Measurements from ENCODE around the gene TCEAL1.
"Not testable (repeated sequence)": the region's sequence is repeated elsewhere in the genome, so short reads cannot be mapped to it uniquely, and the experiment has no call there.

TCEAL1 gene

GRCh38 chrX:103635436-103635835, 6.7 kb downstream of the TCEAL1 start:
- no peaks in the 10 kb centered on the region for H3K4me1 ChIP-seq (ENCODE audit: control insufficient read depth in 2 of 2, insufficient read depth in 2 of 2, low read length in 2 of 2)
- no peaks in the 10 kb centered on the region for H3K36me3 ChIP-seq (ENCODE audit: control insufficient read depth in 2 of 2, insufficient read depth in 2 of 2, low read length in 2 of 2)
- no peak overlapping the region for H3K9ac ChIP-seq (ENCODE audit: low read depth in 1 of 2, low read length in 2 of 2)
- no peaks in the 10 kb centered on the region for H3K27me3 ChIP-seq (ENCODE audit: control insufficient read depth in 2 of 2, insufficient read depth in 2 of 2, low read length in 2 of 2)
- H3K27ac ChIP-seq (ENCODE audit: low read depth in 2 of 2, low read length in 2 of 2), result no peak overlapping the region
- H3K4me3 ChIP-seq (ENCODE audit: low read length in 2 of 2), result no peak overlapping the region
- no peaks in the 10 kb centered on the region for H3K9me3 ChIP-seq (ENCODE audit: control insufficient read depth in 2 of 2, low read length in 2 of 2)

GRCh38 chrX:103637604-103638338, 9.0 kb downstream of the TCEAL1 start:
- Histone ChIP-seq H3K4me1 (ENCODE audit: control insufficient read depth in 2 of 2, insufficient read depth in 2 of 2, low read length in 2 of 2) (no peaks in the 10 kb centered on the region), H3K36me3 (ENCODE audit: control insufficient read depth in 2 of 2, insufficient read depth in 2 of 2, low read length in 2 of 2) (no peaks in the 10 kb centered on the region), H3K9ac (ENCODE audit: low read depth in 1 of 2, low read length in 2 of 2) (no peak overlapping the region), H3K27ac (ENCODE audit: low read depth in 2 of 2, low read length in 2 of 2) (no peak overlapping the region), H3K4me3 (ENCODE audit: low read length in 2 of 2) (no peak overlapping the region), H3K9me3 (ENCODE audit: control insufficient read depth in 2 of 2, low read length in 2 of 2) (no peaks in the 10 kb centered on the region), H3K27me3 (ENCODE audit: control insufficient read depth in 2 of 2, insufficient read depth in 2 of 2, low read length in 2 of 2) (peaks cover 0 to 3% of the 10 kb centered on the region in 2 donors)

GRCh38 chrX:103638479-103639346, 9.9 kb downstream of the TCEAL1 start:
- not testable (repeated sequence) for H3K4me3 ChIP-seq (ENCODE audit: low read length in 2 of 2); H3K9ac ChIP-seq (ENCODE audit: low read depth in 1 of 2, low read length in 2 of 2); H3K36me3 ChIP-seq (ENCODE audit: control insufficient read depth in 2 of 2, insufficient read depth in 2 of 2, low read length in 2 of 2); H3K27me3 ChIP-seq (ENCODE audit: control insufficient read depth in 2 of 2, insufficient read depth in 2 of 2, low read length in 2 of 2); H3K27ac ChIP-seq (ENCODE audit: low read depth in 2 of 2, low read length in 2 of 2); H3K4me1 ChIP-seq (ENCODE audit: control insufficient read depth in 2 of 2, insufficient read depth in 2 of 2, low read length in 2 of 2); H3K9me3 ChIP-seq (ENCODE audit: control insufficient read depth in 2 of 2, low read length in 2 of 2)

GRCh38 chrX:103640401-103641155, 11.8 kb downstream of the TCEAL1 start:
- Histone ChIP-seq H3K4me3 (ENCODE audit: low read length in 2 of 2) (no peak overlapping the region), H3K4me1 (ENCODE audit: control insufficient read depth in 2 of 2, insufficient read depth in 2 of 2, low read length in 2 of 2) (no peaks in the 10 kb centered on the region), H3K27me3 (ENCODE audit: control insufficient read depth in 2 of 2, insufficient read depth in 2 of 2, low read length in 2 of 2) (peaks cover 4 to 7% of the 10 kb centered on the region in 2 donors), H3K9ac (ENCODE audit: low read depth in 1 of 2, low read length in 2 of 2) (no peak overlapping the region), H3K36me3 (ENCODE audit: control insufficient read depth in 2 of 2, insufficient read depth in 2 of 2, low read length in 2 of 2) (no peaks in the 10 kb centered on the region), H3K9me3 (ENCODE audit: control insufficient read depth in 2 of 2, low read length in 2 of 2) (no peaks in the 10 kb centered on the region), H3K27ac (ENCODE audit: low read depth in 2 of 2, low read length in 2 of 2) (no peak overlapping the region)

- peaks cover 4 to 7% of the 10 kb centered on the region in 2 donors for H3K27me3 ChIP-seq (ENCODE audit: control insufficient read depth in 2 of 2, insufficient read depth in 2 of 2, low read length in 2 of 2)
- H3K4me3 ChIP-seq (ENCODE audit: low read length in 2 of 2), result no peak overlapping the region
- H3K9ac ChIP-seq (ENCODE audit: low read depth in 1 of 2, low read length in 2 of 2), result no peak overlapping the region
- H3K27ac ChIP-seq (ENCODE audit: low read depth in 2 of 2, low read length in 2 of 2), result no peak overlapping the region
- no peaks in the 10 kb centered on the region for H3K36me3 ChIP-seq (ENCODE audit: control insufficient read depth in 2 of 2, insufficient read depth in 2 of 2, low read length in 2 of 2)
- no peaks in the 10 kb centered on the region for H3K4me1 ChIP-seq (ENCODE audit: control insufficient read depth in 2 of 2, insufficient read depth in 2 of 2, low read length in 2 of 2)
- no peaks in the 10 kb centered on the region for H3K9me3 ChIP-seq (ENCODE audit: control insufficient read depth in 2 of 2, low read length in 2 of 2)
Observed at GRCh38 chrX:103644125-103644524, 15.3 kb downstream of the TCEAL1 start.

GRCh38 chrX:103647630-103648029, 18.9 kb downstream of the TCEAL1 start:
- Histone ChIP-seq H3K9ac (ENCODE audit: low read depth in 1 of 2, low read length in 2 of 2) (no peak overlapping the region), H3K9me3 (ENCODE audit: control insufficient read depth in 2 of 2, low read length in 2 of 2) (no peaks in the 10 kb centered on the region), H3K4me3 (ENCODE audit: low read length in 2 of 2) (no peak overlapping the region), H3K4me1 (ENCODE audit: control insufficient read depth in 2 of 2, insufficient read depth in 2 of 2, low read length in 2 of 2) (no peaks in the 10 kb centered on the region), H3K27me3 (ENCODE audit: control insufficient read depth in 2 of 2, insufficient read depth in 2 of 2, low read length in 2 of 2) (peaks cover 4 to 5% of the 10 kb centered on the region in 2 donors), H3K27ac (ENCODE audit: low read depth in 2 of 2, low read length in 2 of 2) (no peak overlapping the region), H3K36me3 (ENCODE audit: control insufficient read depth in 2 of 2, insufficient read depth in 2 of 2, low read length in 2 of 2) (no peaks in the 10 kb centered on the region)

- no peak overlapping the region for H3K4me3 ChIP-seq (ENCODE audit: low read length in 2 of 2)
- H3K4me1 ChIP-seq (ENCODE audit: control insufficient read depth in 2 of 2, insufficient read depth in 2 of 2, low read length in 2 of 2), result no peaks in the 10 kb centered on the region
- H3K36me3 ChIP-seq (ENCODE audit: control insufficient read depth in 2 of 2, insufficient read depth in 2 of 2, low read length in 2 of 2), result no peaks in the 10 kb centered on the region
- H3K27ac ChIP-seq (ENCODE audit: low read depth in 2 of 2, low read length in 2 of 2), result no peak overlapping the region
- no peaks in the 10 kb centered on the region for H3K27me3 ChIP-seq (ENCODE audit: control insufficient read depth in 2 of 2, insufficient read depth in 2 of 2, low read length in 2 of 2)
- no peak overlapping the region for H3K9ac ChIP-seq (ENCODE audit: low read depth in 1 of 2, low read length in 2 of 2)
- no peaks in the 10 kb centered on the region for H3K9me3 ChIP-seq (ENCODE audit: control insufficient read depth in 2 of 2, low read length in 2 of 2)
Observed at GRCh38 chrX:103651151-103651773, 22.5 kb downstream of the TCEAL1 start.

GRCh38 chrX:103655230-103656000, 26.6 kb downstream of the TCEAL1 start:
- H3K4me1 ChIP-seq (ENCODE audit: control insufficient read depth in 2 of 2, insufficient read depth in 2 of 2, low read length in 2 of 2); H3K36me3 ChIP-seq (ENCODE audit: control insufficient read depth in 2 of 2, insufficient read depth in 2 of 2, low read length in 2 of 2); H3K9ac ChIP-seq (ENCODE audit: low read depth in 1 of 2, low read length in 2 of 2); H3K27ac ChIP-seq (ENCODE audit: low read depth in 2 of 2, low read length in 2 of 2); H3K27me3 ChIP-seq (ENCODE audit: control insufficient read depth in 2 of 2, insufficient read depth in 2 of 2, low read length in 2 of 2); H3K9me3 ChIP-seq (ENCODE audit: control insufficient read depth in 2 of 2, low read length in 2 of 2); H3K4me3 ChIP-seq (ENCODE audit: low read length in 2 of 2): not testable (repeated sequence)

- Histone ChIP-seq H3K27ac (ENCODE audit: low read depth in 2 of 2, low read length in 2 of 2) (no peak overlapping the region), H3K9me3 (ENCODE audit: control insufficient read depth in 2 of 2, low read length in 2 of 2) (no peaks in the 10 kb centered on the region), H3K4me3 (ENCODE audit: low read length in 2 of 2) (no peak overlapping the region), H3K36me3 (ENCODE audit: control insufficient read depth in 2 of 2, insufficient read depth in 2 of 2, low read length in 2 of 2) (no peaks in the 10 kb centered on the region), H3K4me1 (ENCODE audit: control insufficient read depth in 2 of 2, insufficient read depth in 2 of 2, low read length in 2 of 2) (no peaks in the 10 kb centered on the region), H3K9ac (ENCODE audit: low read depth in 1 of 2, low read length in 2 of 2) (no peak overlapping the region), H3K27me3 (ENCODE audit: control insufficient read depth in 2 of 2, insufficient read depth in 2 of 2, low read length in 2 of 2) (peaks cover 0 to 2% of the 10 kb centered on the region in 2 donors)
Observed at GRCh38 chrX:103656617-103657016, 27.8 kb downstream of the TCEAL1 start.

All from mucosa of rectum (tissue), 2 donors.